Right lobe of liver (tissue), 4 donors: ENCODE data around the gene TAF3.

Experiments used
- POLR2A ChIP-seq: fragments of 450-650 bp; IDR thresholded peaks from one replicate; pipeline ENCODE4 v1.6.1; 2017; ENCODE audit warnings: antibody characterized with exemption, mild to moderate bottlenecking
- TF ChIP-seq, protein P1 (sequence below), 4 donors: fragments of 200-600 bp in 3 of 4; fragments of 450-650 bp in 1 of 4; IDR thresholded peaks; one replicate each; pipeline versions ENCODE4 v1.5.1 to v1.8.0; 2016 to 2022; ENCODE audit warnings: antibody characterized with exemption in 4 of 4, mild to moderate bottlenecking in 2 of 4
- donor health status: DM: no; HTN: no; CAD: no.
- donor health status: DM: no; HTN: no; CAD: no.
- donor health status: DM: no; HTN: yes; CAD: no.

- TF ChIP-seq, protein P1, sequence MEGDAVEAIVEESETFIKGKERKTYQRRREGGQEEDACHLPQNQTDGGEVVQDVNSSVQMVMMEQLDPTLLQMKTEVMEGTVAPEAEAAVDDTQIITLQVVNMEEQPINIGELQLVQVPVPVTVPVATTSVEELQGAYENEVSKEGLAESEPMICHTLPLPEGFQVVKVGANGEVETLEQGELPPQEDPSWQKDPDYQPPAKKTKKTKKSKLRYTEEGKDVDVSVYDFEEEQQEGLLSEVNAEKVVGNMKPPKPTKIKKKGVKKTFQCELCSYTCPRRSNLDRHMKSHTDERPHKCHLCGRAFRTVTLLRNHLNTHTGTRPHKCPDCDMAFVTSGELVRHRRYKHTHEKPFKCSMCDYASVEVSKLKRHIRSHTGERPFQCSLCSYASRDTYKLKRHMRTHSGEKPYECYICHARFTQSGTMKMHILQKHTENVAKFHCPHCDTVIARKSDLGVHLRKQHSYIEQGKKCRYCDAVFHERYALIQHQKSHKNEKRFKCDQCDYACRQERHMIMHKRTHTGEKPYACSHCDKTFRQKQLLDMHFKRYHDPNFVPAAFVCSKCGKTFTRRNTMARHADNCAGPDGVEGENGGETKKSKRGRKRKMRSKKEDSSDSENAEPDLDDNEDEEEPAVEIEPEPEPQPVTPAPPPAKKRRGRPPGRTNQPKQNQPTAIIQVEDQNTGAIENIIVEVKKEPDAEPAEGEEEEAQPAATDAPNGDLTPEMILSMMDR (IDR thresholded peaks at IDR 0.05) = no peak
- no peak for TF ChIP-seq POLR2A
Measured at GRCh38 chr10:7797582-7797981, 20.7 kb upstream of the TAF3 start.
